ENCODE data around the gene EXOC1. TPM values are rescaled to one million over a fixed set of nuclear protein-coding genes. Genes with fewer than 3 reads are reported as not detected.
A peak's percentile ranks its signal among the peaks of the same experiment; 100 is the strongest.

EXOC1 gene
- total and polyA plus RNA-seq, 10 of the 15 experiments (the other 5 are each of a cell fraction or from before 2014, with no cell fraction given) = 11.8 to 36.6 (median 21.1) TPM

DNA sequence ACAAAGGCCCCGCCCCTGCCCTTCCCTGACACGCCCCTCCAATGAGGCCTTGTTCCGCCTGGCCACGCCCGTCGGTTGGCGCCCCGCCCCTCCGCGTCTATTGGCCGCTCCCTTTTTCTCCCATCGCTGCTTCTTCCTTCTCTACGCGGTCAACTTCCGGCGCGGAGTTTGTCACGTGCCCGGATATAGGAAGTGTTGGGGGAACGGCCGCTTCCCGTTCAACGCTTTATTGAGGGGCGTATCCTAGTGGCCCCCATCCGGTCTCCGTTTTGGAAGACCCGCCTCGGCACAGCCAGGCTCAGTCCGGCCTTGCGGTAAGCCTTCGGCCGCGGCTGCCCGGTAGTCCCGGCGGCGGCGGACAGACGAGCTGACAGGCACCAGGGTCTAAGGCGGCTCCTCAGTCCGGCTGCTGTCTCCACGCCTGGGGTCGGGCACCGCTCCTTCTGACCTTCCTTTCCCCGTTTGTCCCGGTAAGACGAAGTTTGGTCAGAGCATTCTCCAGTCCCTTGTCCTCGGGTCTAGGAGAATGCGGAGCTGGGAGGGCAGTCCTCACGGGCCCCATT is at the start of gene EXOC1 (continued):
- TF ChIP-seq, protein P1, sequence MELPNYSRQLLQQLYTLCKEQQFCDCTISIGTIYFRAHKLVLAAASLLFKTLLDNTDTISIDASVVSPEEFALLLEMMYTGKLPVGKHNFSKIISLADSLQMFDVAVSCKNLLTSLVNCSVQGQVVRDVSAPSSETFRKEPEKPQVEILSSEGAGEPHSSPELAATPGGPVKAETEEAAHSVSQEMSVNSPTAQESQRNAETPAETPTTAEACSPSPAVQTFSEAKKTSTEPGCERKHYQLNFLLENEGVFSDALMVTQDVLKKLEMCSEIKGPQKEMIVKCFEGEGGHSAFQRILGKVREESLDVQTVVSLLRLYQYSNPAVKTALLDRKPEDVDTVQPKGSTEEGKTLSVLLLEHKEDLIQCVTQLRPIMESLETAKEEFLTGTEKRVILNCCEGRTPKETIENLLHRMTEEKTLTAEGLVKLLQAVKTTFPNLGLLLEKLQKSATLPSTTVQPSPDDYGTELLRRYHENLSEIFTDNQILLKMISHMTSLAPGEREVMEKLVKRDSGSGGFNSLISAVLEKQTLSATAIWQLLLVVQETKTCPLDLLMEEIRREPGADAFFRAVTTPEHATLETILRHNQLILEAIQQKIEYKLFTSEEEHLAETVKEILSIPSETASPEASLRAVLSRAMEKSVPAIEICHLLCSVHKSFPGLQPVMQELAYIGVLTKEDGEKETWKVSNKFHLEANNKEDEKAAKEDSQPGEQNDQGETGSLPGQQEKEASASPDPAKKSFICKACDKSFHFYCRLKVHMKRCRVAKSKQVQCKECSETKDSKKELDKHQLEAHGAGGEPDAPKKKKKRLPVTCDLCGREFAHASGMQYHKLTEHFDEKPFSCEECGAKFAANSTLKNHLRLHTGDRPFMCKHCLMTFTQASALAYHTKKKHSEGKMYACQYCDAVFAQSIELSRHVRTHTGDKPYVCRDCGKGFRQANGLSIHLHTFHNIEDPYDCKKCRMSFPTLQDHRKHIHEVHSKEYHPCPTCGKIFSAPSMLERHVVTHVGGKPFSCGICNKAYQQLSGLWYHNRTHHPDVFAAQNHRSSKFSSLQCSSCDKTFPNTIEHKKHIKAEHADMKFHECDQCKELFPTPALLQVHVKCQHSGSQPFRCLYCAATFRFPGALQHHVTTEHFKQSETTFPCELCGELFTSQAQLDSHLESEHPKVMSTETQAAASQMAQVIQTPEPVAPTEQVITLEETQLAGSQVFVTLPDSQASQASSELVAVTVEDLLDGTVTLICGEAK (IDR thresholded peaks at IDR 0.05; ENCODE audit: borderline replicate concordance) = peak; percentile 95
- TF ChIP-seq, protein P2, sequence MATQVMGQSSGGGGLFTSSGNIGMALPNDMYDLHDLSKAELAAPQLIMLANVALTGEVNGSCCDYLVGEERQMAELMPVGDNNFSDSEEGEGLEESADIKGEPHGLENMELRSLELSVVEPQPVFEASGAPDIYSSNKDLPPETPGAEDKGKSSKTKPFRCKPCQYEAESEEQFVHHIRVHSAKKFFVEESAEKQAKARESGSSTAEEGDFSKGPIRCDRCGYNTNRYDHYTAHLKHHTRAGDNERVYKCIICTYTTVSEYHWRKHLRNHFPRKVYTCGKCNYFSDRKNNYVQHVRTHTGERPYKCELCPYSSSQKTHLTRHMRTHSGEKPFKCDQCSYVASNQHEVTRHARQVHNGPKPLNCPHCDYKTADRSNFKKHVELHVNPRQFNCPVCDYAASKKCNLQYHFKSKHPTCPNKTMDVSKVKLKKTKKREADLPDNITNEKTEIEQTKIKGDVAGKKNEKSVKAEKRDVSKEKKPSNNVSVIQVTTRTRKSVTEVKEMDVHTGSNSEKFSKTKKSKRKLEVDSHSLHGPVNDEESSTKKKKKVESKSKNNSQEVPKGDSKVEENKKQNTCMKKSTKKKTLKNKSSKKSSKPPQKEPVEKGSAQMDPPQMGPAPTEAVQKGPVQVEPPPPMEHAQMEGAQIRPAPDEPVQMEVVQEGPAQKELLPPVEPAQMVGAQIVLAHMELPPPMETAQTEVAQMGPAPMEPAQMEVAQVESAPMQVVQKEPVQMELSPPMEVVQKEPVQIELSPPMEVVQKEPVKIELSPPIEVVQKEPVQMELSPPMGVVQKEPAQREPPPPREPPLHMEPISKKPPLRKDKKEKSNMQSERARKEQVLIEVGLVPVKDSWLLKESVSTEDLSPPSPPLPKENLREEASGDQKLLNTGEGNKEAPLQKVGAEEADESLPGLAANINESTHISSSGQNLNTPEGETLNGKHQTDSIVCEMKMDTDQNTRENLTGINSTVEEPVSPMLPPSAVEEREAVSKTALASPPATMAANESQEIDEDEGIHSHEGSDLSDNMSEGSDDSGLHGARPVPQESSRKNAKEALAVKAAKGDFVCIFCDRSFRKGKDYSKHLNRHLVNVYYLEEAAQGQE (IDR thresholded peaks at IDR 0.05; ENCODE audit: low read depth, low read length) = no peak
- TF ChIP-seq CREM (IDR thresholded peaks at IDR 0.05; ENCODE audit: low read depth) (peak; percentile 84), SPI1 (IDR thresholded peaks at IDR 0.05; ENCODE audit: borderline replicate concordance, insufficient read depth, low read depth, low read length) (peak; percentile 55), TAF1 (IDR thresholded peaks at IDR 0.05; ENCODE audit: borderline replicate concordance, low read depth, low read length) (peak; percentile 57; the same call in 1 of the 2 replicates), RFX5 (IDR thresholded peaks at IDR 0.05; ENCODE audit: low read depth, low read length) (peak; percentile 50; the same call in 1 of the 2 replicates), JUND (IDR thresholded peaks at IDR 0.05; ENCODE audit: low read depth, low read length) (no peak), SMC3 (IDR thresholded peaks at IDR 0.05; ENCODE audit: borderline replicate concordance, low read length) (no peak), BMI1 (IDR thresholded peaks at IDR 0.05; ENCODE audit: borderline replicate concordance) (no peak), CHD4 (IDR thresholded peaks at IDR 0.05) (no peak), IKZF2 (IDR thresholded peaks at IDR 0.05) (peak; percentile 25 to 45; a peak in 2 of 4 replicates), ZNF622 (IDR thresholded peaks at IDR 0.05) (no peak)
- TF ChIP-seq, protein P3, sequence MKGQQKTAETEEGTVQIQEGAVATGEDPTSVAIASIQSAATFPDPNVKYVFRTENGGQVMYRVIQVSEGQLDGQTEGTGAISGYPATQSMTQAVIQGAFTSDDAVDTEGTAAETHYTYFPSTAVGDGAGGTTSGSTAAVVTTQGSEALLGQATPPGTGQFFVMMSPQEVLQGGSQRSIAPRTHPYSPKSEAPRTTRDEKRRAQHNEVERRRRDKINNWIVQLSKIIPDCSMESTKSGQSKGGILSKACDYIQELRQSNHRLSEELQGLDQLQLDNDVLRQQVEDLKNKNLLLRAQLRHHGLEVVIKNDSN (IDR thresholded peaks at IDR 0.05; ENCODE audit: borderline replicate concordance, extremely low read length, insufficient read depth, low read depth, low read length) = peak; percentile 92
- TF ChIP-seq, protein P4, sequence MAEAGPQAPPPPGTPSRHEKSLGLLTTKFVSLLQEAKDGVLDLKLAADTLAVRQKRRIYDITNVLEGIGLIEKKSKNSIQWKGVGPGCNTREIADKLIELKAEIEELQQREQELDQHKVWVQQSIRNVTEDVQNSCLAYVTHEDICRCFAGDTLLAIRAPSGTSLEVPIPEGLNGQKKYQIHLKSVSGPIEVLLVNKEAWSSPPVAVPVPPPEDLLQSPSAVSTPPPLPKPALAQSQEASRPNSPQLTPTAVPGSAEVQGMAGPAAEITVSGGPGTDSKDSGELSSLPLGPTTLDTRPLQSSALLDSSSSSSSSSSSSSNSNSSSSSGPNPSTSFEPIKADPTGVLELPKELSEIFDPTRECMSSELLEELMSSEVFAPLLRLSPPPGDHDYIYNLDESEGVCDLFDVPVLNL (IDR thresholded peaks at IDR 0.05; ENCODE audit: low read depth, low read length) = no peak
- TF ChIP-seq, protein P5, sequence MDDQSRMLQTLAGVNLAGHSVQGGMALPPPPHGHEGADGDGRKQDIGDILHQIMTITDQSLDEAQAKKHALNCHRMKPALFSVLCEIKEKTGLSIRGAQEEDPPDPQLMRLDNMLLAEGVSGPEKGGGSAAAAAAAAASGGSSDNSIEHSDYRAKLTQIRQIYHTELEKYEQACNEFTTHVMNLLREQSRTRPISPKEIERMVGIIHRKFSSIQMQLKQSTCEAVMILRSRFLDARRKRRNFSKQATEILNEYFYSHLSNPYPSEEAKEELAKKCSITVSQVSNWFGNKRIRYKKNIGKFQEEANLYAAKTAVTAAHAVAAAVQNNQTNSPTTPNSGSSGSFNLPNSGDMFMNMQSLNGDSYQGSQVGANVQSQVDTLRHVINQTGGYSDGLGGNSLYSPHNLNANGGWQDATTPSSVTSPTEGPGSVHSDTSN (IDR thresholded peaks at IDR 0.05; ENCODE audit: insufficient replicate concordance, low read depth, low read length) = no peak

Measured in GM12878 (cell line).